ENCODE measurements around the gene PCNX3.

The PCNX3 gene

DNA sequence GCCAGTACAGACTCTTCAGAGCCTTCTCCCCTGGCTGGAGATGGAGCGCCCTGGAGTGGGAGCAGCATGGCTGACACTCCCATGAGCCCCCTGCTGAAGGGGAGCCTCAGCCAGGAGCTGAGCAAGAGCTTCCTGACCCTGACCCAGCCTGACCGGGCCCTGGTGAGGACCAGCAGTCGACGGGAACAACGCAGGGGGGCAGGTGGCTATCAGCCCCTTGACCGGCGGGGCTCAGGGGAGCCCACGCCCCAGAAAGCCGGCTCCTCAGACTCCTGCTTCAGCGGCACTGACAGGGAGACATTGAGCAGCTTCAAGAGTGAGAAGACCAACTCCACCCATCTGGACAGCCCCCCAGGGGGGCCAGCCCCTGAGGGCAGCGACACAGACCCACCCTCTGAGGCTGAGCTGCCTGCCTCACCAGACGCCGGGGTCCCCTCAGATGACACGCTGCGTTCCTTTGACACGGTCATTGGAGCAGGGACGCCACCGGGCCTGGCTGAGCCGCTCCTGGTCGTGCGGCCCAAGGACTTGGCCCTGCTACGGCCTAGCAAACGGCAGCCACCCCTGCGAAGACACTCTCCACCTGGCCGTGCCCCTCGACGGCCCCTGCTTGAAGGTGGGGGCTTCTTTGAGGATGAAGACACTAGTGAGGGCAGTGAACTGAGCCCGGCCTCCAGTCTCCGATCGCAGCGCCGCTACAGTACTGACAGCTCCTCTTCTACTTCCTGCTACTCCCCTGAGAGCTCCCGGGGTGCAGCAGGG, 2.6 kb downstream of the PCNX3 start:
- no peak for DNase-seq

GRCh38 chr11:65618763-65619162, 3.2 kb downstream of the PCNX3 start:
- no peak for DNase-seq

GRCh38 chr11:65619281-65619928, 3.8 kb downstream of the PCNX3 start:
- DNase-seq = no peak

DNA sequence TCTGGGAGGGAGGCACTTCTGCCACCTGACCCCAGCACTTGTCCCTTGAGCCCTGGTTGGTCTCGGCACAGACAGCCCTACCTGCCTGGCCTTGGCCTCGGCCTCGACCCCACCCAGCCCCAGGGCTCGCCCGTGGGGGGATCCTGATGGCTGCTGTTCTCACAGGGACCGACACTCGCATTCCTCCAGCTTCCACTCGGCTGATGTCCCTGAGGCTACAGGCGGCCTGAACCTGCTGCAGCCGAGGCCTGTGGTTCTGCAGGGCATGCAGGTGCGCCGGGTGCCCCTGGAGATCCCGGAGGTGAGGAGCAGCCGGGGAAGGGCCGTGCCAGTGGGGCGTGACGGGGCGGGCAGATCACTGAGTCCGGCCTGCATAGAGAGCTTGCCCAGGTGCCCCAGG, 5.1 kb downstream of the PCNX3 start:
- no peak for DNase-seq

GRCh38 chr11:65621460-65621859, 5.9 kb downstream of the PCNX3 start:
- no peak for DNase-seq

GRCh38 chr11:65622011-65622410, 6.4 kb downstream of the PCNX3 start:
- no peak for DNase-seq

DNA sequence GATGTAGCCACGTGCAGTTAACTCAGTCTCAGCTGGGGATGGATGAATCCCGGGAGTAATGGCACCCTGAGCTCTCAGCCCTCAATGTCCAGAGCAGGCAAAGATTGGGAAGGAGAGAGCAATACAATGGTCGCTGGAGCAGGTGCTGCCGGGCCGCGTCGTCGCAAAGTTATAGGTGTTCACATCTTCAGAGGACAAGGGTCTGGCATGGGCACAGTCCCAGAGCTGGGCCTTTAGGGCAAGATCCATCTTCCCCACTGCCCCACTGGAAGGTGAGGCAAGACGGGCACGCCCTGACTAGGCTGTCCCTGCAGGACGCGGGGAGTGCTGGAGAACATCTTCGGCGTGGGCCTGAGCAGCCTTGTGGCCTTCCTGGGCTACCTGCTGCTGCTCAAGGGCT, 7.6 kb downstream of the PCNX3 start:
- no peak for DNase-seq

- no peak for DNase-seq
Measured at GRCh38 chr11:65623852-65624616, 8.5 kb downstream of the PCNX3 start.

- no peak for DNase-seq
Measured at GRCh38 chr11:65624931-65625627, 9.5 kb downstream of the PCNX3 start.

DNA sequence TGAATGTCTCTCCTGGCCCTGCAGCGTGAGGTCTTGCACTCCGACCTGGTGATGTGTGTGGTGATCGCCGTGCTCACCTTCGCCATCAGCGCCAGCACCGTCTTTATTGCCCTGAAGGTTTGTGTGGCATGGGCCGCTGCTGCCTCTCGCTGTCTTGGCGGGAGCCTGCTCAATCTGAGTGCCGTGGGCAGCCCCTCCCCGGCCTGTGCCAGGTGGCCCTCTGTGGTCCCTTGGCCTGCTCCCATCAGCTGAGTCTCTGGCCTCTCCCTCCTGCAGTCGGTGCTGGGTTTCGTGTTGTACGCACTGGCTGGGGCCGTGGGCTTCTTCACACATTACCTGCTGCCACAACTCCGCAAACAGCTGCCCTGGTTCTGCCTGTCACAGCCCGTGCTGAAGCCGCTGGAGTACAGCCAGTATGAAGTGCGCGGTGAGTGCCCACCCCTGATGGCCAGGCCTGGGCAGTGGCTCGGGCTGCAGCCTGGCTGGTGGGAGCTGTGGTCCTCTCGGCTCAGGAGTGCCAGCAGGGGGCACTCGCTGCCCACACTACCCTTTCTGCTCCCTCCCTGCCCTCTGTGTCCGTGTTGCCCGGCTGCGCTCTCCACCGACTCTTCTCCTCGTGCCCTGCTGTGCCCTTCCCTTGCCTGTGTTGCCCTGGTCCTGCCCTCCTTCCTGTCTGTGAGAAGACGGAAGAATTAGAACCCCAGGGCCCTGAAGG, 10.2 kb downstream of the PCNX3 start:
- DNase-seq = peak in 50 of 56 donors; percentile 11 to 78 (median 49)

GRCh38 chr11:65627202-65627601, 11.6 kb downstream of the PCNX3 start:
- no peak for DNase-seq

- no peak for DNase-seq
Measured at GRCh38 chr11:65629579-65629978, 14.0 kb downstream of the PCNX3 start.

DNA sequence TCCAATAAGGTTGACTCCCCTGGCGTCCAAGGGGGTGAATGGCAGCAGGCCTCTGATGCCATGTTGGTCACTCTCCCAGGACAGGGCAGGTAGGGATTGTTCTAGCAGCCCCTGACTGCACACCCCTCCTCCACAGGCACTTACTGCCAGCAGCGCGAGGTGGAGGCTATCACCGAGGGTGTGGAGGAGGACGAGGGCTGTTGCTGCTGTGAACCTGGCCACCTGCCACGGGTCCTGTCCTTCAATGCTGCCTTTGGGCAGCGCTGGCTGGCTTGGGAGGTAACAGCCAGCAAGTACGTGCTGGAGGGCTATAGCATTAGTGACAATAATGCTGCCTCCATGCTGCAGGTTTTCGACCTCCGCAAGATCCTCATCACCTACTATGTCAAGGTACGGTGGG, 14.6 kb downstream of the PCNX3 start:
- DNase-seq = no peak

DNA sequence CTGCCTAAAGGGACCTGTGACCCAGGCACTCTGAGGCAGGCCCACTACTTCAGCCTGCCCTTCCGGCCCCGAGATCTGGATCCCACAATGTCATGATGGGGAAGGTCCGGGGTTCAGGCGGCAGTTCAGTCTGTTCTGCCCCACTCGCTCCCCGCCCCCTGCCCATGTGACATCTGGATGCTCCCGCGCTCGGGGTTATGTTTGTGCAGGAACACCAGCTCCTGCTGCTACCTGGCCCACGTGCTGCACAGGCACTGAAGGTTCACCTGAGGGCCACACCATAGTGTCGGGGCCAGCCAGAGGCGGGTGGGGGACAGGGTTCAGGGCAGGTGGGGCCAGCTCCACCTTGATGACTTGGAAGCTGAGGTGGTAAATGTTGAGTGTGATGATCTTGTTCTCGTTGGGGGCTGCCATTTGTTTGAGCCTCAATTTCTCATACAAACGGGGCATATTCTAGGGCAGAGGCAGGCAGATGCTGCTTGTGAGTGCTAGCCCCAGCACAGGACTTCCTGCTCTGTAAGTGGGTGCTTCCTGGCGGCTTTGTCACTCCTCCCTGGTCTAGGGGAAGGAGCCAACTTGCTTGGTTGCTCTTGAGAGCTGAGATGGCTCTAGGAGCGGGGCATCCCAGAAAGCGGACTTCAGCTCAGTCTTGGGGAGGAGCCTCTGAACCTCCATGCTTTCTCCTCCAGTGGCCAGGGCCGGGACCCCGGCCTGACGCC, 18.0 kb downstream of the PCNX3 start:
- DNase-seq = no peak

DNA sequence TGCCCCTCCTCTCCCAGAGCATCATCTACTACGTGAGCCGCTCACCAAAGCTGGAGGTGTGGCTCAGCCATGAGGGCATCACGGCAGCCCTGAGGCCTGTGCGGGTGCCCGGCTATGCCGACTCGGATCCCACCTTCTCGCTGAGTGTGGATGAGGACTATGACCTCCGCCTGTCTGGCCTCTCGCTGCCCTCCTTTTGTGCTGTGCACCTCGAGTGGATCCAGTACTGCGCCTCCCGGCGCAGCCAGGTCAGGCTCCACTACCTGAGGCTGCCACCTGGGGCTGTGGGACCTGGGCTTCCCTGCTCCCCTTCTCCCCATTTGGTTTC, 18.5 kb downstream of the PCNX3 start:
- DNase-seq = no peak

GRCh38 chr11:65634440-65634839, 18.9 kb downstream of the PCNX3 start:
- DNase-seq = no peak

GRCh38 chr11:65634905-65635731, 19.5 kb downstream of the PCNX3 start:
- DNase-seq = no peak

- no peak for DNase-seq
Measured at GRCh38 chr11:65636108-65637031, 20.8 kb downstream of the PCNX3 start.
